Esophagus squamous epithelium (tissue), 5 donors: ENCODE measurements around the gene BAZ1A. TPM values are rescaled to one million over a fixed set of nuclear protein-coding genes. Genes with fewer than 3 reads are reported as not detected.

Experiments used
- DNase-seq: peaks from one replicate; lab custom pipeline; 2025; lab: John Stamatoyannopoulos, UW
- H3K27ac ChIP-seq, 4 donors: fragments of 200-600 bp; sonication (generic); one replicate each; pipeline ENCODE4 v1.5.1; 2016 to 2019; ENCODE audit warnings: mild to moderate bottlenecking in 1 of 4
- H3K27me3 ChIP-seq, 4 donors: fragments of 200-600 bp; sonication (generic); 1 replicate in 3 of 4; 2 replicates in 1 of 4; pipeline versions ENCODE4 v1.5.1 to v1.6.0; 2017 to 2021; ENCODE audit warnings: antibody characterized with exemption in 1 of 4
- H3K36me3 ChIP-seq, 3 donors: fragments of 200-600 bp; sonication (generic); one replicate each; pipeline ENCODE4 v1.5.1; 2016 to 2019
- H3K4me1 ChIP-seq, 3 donors: fragments of 200-600 bp; sonication (generic); one replicate each; pipeline ENCODE4 v1.5.1; 2017 to 2019
- H3K4me3 ChIP-seq, 4 donors: fragments of 200-600 bp; sonication (generic); 1 replicate in 3 of 4; 2 replicates in 1 of 4; pipeline ENCODE4 v1.5.1; 2016 to 2019; ENCODE audit warnings: mild to moderate bottlenecking in 2 of 4, moderate library complexity in 1 of 4
- H3K9me3 ChIP-seq, 3 donors: fragments of 200-600 bp; sonication (generic); one replicate each; pipeline ENCODE4 v1.5.1; 2016 to 2019
- CTCF ChIP-seq, 6 experiments: fragments of 450-650 bp in 4 of 6; fragments of 200-600 bp in 2 of 6; sonication (generic) in 2 of 6; IDR thresholded peaks; one replicate each; pipeline ENCODE4 v1.5.1; 2016 to 2019; ENCODE audit warnings: antibody characterized with exemption in 6 of 6, mild to moderate bottlenecking in 4 of 6, moderate library complexity in 4 of 6
- POLR2A ChIP-seq, 4 donors: fragments of 450-650 bp; IDR thresholded peaks; one replicate each; pipeline ENCODE4 v1.6.1; 2017; ENCODE audit warnings: antibody characterized with exemption in 4 of 4, mild to moderate bottlenecking in 4 of 4, moderate library complexity in 3 of 4
- WGBS, 2 donors: methylation state at CpG; one replicate each; pipeline ENCODE4 v1.1.5; 2018; 5-methylcytosine and 5-hydroxymethylcytosine counted together
- intact Hi-C: fragments of 100-400 bp; cut with DNase I; formaldehyde crosslinking; loops from one replicate; pipeline ENCODE4 v1.15.0; 2022
- total RNA-seq, 4 donors: library from RNA; depleted of rRNA; stranded (reverse); fragments of >200 nt; gene quantifications; one replicate each; pipeline ENCODE4 v1.1.0, GENCODE V29; 2016
- donor health status: DM: yes; HTN: yes; CAD: no.

BAZ1A gene
- total RNA-seq, 4 donors from 2014 or later: 19.1 to 57.5 (median 53.8) TPM

DNA sequence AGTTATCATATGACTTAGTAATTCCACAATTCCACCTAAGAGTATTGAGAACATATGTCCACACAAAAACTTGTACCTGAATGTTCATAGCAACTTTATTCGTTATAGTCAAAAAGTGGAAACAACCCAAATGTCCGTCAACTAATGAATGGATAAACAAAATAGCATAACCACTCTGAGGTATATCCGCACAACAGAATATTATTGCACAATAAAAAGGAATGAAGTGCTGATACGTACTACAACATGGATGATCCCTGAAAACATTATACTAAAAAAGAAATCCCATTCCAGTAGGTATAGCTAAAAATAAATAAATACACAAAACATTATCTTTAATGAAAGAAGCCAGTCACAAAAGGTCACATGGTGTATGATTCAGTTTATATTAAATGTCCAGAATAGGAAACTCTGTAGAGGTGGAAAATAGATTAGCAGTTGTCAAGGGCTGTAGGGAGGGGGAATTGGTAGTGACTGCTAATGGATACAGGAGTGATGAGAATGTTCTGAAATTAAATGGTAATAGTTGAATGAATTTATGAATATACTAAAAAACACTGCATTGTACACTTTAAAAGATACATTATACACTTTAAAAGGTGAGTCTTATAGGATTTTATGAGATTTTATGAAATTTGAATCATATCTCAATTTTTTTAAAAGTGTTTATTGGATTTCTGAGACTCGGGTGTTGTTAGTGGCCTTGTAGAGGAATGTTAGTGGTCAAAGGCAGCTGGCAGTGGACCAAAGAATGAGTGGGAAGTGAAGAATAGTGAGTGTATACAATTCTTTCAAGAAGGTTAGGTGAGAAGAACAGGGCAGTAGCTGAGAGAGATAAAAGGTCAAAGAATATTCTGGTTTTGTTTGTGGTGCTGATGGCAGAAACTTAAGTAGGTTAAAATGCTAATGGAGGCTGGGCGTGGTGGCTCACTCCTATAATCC lies 36.3 kb upstream of the BAZ1A start:
- Histone ChIP-seq H3K27me3 (no peaks in the 10 kb centered on the region), H3K27ac (no peak overlapping the region), H3K9me3 (no peaks in the 10 kb centered on the region), H3K36me3 (no peaks in the 10 kb centered on the region), H3K4me1 (no peaks in the 10 kb centered on the region), H3K4me3 (no peak overlapping the region)
- DNase-seq: no peak
- intact Hi-C loops: no loop called here
- 67 to 68% methylated on average over 6 of the region's 6 CpGs for WGBS, 2 donors
- no peak for TF ChIP-seq CTCF (IDR thresholded peaks at IDR 0.05)
- no peak for TF ChIP-seq POLR2A (IDR thresholded peaks at IDR 0.05)

- intact Hi-C loops: no loop called here
- TF ChIP-seq CTCF (IDR thresholded peaks at IDR 0.05) (no peak), POLR2A (IDR thresholded peaks at IDR 0.05) (no peak)
Measured at GRCh38 chr14:34906287-34906686, 31.1 kb upstream of the BAZ1A start.

DNA sequence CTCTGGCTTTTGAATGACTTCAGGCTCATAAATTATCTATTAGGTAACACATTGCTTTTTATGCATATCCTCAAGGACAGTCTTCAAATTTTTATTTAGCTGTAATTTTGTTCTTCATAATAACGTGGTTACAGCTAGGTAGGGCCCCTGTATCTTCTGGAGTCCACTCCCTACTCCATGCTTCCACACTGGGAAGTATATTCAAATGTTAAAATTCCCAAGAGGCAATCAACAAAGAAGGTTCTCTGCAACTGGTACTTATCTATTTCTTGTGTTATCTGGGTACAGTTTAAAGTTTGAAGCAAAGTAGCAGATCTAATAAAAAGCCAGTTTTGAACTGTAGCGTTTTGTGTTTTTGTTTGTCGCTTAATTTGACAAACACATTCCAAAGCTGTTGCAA lies 20.1 kb upstream of the BAZ1A start:
- no peaks in the 10 kb centered on the region for H3K4me1 ChIP-seq
- no peak overlapping the region for H3K4me3 ChIP-seq
- no peak overlapping the region for H3K27ac ChIP-seq
- no peaks in the 10 kb centered on the region for H3K36me3 ChIP-seq
- no peak for DNase-seq
- intact Hi-C loops: no loop called here
- H3K27me3 ChIP-seq: no peaks in the 10 kb centered on the region
- TF ChIP-seq POLR2A (IDR thresholded peaks at IDR 0.05) (no peak), CTCF (IDR thresholded peaks at IDR 0.05) (no peak)
- WGBS, 2 donors: 63 to 70% methylated on average over 3 of the region's 3 CpGs
- no peaks in the 10 kb centered on the region for H3K9me3 ChIP-seq

More at GRCh38 chr14:34906287-34906686, 31.1 kb upstream of the BAZ1A start:
- DNase-seq: no peak
- Histone ChIP-seq H3K4me1 (no peaks in the 10 kb centered on the region), H3K27ac (no peak overlapping the region), H3K9me3 (no peaks in the 10 kb centered on the region), H3K36me3 (no peaks in the 10 kb centered on the region), H3K4me3 (no peak overlapping the region), H3K27me3 (no peaks in the 10 kb centered on the region)
- 64 to 70% methylated on average over 3 to 4 of the region's 4 CpGs for WGBS, 2 donors

DNA sequence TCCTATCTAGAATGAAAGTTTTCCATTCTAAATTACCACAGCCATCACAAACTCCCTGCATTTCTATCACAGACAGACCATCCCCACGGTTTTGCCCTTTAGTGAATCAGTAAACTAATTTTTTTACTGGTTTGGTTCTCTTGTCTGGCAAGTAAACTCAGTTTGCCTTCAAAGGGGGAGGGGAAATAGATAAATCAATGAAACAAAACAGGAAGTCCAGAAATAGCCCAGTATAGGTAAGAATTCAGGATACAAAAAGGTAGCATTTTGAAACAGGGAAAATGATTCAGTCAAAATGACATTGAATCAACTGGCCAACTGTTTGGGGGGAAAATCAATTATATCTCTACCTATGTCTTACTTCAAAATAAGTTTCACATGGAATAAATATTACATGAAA lies 15.8 kb upstream of the BAZ1A start:
- TF ChIP-seq CTCF (IDR thresholded peaks at IDR 0.05) (no peak), POLR2A (IDR thresholded peaks at IDR 0.05) (no peak)
- H3K4me1 ChIP-seq: no peaks in the 10 kb centered on the region
- no peaks in the 10 kb centered on the region for H3K9me3 ChIP-seq
- DNase-seq: no peak
- H3K27ac ChIP-seq: no peak overlapping the region
- no peaks in the 10 kb centered on the region for H3K36me3 ChIP-seq
- WGBS, 2 donors: 65 to 69% methylated on average over 1 of the region's 1 CpG
- no peak overlapping the region for H3K4me3 ChIP-seq
- H3K27me3 ChIP-seq: no peaks in the 10 kb centered on the region
- intact Hi-C loops: no loop called here

GRCh38 chr14:34888186-34888585 lies 13.0 kb upstream of the BAZ1A start:
- no peaks in the 10 kb centered on the region for H3K4me1 ChIP-seq
- WGBS, 2 donors: 74 to 83% methylated on average over 2 of the region's 2 CpGs
- H3K27ac ChIP-seq: no peak overlapping the region
- no peak overlapping the region for H3K4me3 ChIP-seq
- no peaks in the 10 kb centered on the region for H3K36me3 ChIP-seq
- DNase-seq: no peak
- H3K9me3 ChIP-seq: no peaks in the 10 kb centered on the region
- intact Hi-C loops: loop anchor here (10.0 kb wide), 1 partner anchor 87 kb away; no protein-coding TSS in a partner anchor
- H3K27me3 ChIP-seq: no peaks in the 10 kb centered on the region
- TF ChIP-seq POLR2A (IDR thresholded peaks at IDR 0.05) (no peak), CTCF (IDR thresholded peaks at IDR 0.05) (no peak)
